Smooth muscle cell of the brain vasculature (primary cell): Measurements from ENCODE around the gene TMPRSS7.
"Not testable (repeated sequence)": the region's sequence is repeated elsewhere in the genome, so short reads cannot be mapped to it uniquely, and the experiment has no call there.

Experiments used
- DNase-seq: peaks from one replicate; pipeline ENCODE4 v3.0.0-alpha.2; 2012; ENCODE audit warnings: low read depth, low spot score

Gene TMPRSS7

GRCh38 chr3:112072387-112073060 lies 38.0 kb downstream of the TMPRSS7 start:
- not testable (repeated sequence) for DNase-seq

GRCh38 chr3:112074006-112074405 lies 39.5 kb downstream of the TMPRSS7 start:
- DNase-seq = no peak

- DNase-seq = no peak
Observed at GRCh38 chr3:112074616-112075497, 40.3 kb downstream of the TMPRSS7 start.

DNA sequence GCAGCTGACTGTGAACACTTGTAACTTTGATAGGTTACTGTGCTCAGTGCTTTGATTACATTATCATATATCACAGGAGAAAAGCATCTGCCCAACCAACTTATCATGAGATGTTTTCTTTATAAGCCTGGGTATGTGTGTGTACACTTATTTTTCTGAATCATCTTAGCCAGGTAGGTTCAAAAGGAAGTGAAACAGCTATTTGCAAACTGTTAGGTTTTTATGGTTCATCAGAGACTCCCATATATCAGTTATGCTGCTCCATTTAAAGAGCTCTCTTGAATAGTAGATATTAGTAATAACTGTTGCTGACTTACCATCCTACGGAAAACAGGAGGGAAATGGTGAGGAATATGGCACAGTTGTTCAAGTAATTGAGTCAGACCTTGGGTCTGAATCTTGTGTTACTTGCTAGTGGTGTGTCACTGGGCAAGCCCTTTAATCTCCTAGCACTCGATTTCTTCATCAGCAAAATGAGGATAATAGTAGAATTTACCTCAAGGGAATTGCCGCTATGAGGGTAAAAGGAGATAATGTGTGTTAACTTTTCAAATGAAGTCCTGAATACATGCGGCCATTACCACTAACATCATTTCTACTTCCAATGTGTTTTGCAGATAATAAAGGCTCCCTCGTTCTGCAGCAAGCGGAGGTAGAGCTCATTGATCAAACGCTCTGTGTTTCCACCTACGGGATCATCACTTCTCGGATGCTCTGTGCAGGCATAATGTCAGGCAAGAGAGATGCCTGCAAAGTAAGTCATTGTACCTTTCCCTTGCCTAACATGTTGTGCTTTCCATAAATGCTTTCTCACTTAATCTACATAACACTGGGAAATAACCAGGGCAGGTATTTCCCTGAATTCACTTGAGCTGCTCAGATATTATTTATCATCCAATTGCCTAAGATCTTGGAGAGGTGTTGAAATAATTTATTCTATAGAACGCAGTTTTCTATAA lies 43.9 kb downstream of the TMPRSS7 start:
- DNase-seq = no peak

DNA sequence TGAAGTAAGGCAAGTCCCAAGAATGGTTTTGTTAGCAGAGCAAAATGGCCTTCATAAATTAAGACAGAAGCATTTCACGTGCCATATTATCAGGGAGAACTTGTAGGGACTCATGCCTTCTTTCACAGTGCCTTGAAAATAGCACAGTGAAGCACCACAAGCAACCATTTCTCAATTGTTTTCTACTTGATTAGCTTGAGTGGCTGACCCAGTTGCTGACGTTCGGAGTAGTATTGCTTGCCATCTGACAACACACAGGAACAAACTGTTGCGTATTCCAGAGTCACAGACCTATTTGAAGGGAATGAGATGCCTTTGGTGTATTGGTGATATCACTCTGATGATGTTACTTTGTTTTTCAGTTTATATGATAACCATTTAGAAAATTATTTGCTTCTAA lies 48.7 kb downstream of the TMPRSS7 start:
- no peak for DNase-seq

GRCh38 chr3:112084980-112085705 lies 50.6 kb downstream of the TMPRSS7 start:
- DNase-seq = no peak

DNA sequence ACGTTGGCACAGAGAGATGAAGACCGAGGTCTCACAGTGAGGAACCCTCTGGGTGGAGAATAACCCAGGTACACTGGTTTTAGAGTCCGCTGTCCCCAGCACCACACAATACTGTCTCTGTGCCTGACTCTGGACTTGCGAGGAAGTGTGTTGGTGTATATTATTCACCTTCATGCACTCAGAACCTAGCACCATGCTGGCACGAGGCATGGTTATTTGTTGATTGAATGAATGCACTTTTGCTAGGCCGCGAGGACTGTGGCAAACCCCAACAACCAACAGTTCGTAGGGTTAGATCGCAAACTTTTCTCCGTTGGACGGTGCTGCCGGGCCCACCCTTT lies 51.2 kb downstream of the TMPRSS7 start:
- no peak for DNase-seq

DNA sequence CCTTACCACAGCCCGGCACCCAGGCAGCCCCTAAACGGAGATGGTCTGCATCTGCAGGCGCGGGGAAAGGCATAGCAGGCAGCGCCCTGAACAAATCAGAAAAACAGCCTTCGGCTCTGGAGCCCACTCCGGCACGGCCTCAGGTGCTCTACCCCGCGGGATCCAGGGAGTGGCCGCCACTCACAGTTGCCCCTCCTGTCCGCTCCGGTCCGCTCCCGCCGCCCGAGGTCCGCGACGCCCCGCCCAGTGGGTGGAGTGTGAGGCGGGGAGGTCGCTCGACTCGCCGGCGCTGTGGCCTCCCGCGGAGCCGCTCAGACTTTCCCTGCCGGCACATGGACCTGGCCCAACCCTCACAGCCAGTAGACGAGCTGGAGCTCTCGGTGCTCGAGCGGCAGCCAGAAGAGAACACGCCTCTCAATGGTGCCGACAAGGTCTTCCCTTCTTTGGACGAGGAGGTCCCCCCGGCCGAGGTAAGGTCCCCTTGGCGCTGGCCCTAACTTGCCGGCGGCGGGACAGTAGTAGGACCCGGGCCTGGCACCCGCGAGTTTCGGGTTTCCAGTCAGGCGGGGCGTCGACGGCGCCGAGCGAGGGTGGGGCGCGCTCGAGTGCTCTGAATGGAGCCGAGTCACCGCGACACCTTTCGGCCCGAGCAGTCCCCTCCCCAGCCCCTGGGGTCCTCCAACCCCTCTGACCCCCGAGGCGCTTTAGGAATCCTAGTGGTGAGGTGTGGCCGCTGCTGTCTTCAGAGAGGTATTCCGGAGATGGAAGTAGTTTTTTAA lies 51.7 kb downstream of the TMPRSS7 start, which contains the start of gene C3orf52:
TSS of gene C3orf52 (plus strand) at position 314 of the 779 bp plus-strand sequence. CDS start at position 333, 19 bp downstream.
- DNase-seq = no peak

DNA sequence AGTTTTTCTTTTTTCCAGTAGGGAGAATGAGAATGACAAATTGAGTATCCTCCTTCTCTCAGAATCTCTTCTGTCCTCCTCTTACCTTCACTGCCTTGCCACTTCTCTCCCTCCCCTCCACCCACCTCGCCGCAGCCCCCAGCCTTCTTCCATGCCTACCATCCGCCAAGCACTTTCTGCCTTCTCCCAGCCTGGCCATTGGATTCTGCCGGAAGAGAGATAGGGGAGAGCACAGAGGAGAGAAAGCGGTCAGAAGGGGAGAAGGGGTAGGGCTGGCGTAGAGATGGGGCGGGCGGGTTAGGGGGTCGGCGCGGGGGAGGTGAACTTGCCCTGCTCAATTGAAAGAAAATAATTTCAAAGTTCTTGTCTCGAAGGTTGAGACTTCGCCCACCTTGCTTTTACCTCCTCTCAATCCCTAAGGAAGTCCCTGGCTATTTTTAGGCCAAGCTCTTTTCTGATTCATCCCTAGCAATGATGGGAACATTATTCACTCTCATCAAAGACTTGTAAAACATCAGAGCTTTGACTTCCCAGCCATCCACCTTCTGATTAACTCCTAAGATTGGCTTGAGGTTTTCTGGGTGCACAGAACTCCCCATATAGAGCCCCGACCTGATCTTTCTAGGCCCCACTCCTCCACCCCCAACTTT lies 52.5 kb downstream of the TMPRSS7 start:
- no peak for DNase-seq

DNA sequence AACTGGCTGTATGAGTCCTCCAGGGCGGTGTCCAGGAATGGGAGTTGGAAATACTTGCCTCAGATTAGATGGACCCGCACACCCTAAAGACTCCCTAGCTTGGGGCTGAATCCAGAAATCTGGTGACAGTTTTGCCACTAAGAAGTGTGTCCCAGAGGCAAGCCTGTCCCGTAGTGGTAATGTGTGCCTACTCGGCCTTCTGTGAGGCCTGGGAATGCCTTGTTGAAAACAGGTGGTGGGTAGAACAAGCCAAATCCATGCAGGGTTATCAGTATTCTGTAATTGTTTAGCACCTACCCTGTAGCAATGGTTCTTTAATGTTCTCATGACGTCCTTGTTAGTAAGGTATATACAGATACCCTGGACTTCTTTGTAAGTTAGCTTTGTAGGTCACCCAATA lies 53.2 kb downstream of the TMPRSS7 start:
- DNase-seq = no peak

GRCh38 chr3:112088944-112089343 lies 54.4 kb downstream of the TMPRSS7 start:
- no peak for DNase-seq

DNA sequence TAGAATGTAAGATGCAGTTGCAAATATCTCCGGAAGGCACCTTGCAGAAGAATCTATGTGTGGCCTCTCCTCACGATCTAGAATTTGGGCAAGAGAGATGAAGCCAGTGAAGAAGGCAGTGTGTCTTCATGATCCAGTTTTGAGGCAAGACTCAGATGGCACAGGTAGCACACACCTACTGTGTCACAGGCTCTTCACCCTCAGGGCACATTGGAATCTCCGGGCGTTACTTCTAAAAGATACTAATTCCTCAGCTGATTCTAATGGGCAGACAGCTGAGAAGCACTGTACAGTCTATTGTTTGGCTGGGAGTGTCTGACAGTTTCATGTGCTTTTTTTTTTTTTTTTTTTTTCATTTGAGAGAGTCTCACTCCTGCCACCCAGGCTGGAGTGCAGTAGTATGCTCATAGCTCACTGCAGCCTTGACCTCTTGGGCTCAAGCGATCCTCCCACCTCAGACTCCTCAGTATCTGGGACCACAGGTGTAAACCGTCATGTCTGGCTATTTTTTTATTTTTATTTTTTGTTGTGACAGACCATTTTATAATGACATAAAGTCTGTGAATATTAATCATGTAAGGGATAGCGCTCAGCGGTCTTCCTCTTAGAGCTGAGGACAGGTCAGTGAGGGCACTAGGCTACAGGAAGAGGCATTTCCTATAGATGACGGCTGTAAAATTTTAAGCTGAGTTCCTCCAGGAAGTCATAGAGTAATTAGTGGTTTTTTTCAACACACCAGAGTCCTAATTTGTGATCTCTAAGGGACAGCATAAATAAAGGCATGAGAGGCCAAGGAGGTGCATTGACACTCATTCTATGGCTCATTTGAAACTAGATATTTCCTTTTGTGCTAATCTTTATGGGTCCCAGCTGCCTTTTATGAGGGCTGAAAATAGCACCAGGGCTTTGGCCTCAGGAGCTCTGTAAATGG lies 55.7 kb downstream of the TMPRSS7 start:
- DNase-seq = no peak

DNA sequence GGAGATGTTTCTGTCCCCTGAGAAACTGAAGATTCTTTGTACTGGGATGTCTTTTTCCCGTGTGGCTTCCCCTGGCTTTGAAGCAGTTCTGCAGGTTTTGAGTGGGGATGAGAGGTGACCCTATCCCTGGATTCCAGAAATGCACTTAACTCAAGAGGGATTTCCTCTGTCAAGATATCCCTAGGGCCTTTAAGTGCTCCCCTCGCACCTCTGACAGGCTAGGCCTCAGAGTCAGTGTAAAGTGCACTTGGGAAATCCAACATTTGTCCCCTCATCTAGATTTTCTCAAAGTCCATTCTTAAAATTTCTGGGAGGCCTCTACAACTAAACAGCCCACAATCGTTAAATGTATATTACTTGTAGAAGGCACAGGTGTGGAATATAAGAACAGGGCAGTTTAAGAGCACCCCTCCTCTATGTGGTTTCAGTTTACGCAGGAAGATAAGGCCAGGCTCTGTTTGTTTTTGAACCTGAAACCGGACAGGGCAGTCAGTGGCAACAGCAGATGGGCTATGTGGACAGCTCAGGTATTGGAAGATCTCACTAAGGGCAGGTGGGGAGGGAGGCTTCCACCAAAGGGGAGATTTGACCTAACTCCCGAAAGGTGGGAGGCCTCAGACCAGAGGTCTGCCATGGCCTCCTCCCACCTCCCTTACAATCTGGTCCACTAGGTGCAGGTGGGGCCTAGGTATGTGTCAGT lies 56.5 kb downstream of the TMPRSS7 start:
- DNase-seq = no peak

- no peak for DNase-seq
Observed at GRCh38 chr3:112092496-112093179, 58.1 kb downstream of the TMPRSS7 start.

DNA sequence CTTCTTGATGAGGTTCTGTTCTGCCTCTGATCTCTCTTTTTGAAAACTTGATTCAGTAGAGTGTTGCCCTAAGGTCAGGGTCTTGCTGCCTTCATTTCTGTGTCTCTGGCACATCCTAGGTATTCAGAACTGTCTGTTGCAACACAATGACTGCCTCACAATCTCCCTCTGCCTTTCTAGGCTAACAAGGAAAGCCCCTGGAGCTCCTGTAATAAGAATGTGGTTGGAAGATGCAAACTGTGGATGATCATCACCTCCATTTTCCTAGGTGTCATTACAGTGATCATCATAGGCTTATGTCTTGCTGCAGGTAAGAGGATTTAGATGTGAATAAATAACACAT lies 58.6 kb downstream of the TMPRSS7 start:
- DNase-seq = no peak

- no peak for DNase-seq
Observed at GRCh38 chr3:112095731-112096130, 61.2 kb downstream of the TMPRSS7 start.

- DNase-seq = no peak
Observed at GRCh38 chr3:112096176-112096575, 61.6 kb downstream of the TMPRSS7 start.

DNA sequence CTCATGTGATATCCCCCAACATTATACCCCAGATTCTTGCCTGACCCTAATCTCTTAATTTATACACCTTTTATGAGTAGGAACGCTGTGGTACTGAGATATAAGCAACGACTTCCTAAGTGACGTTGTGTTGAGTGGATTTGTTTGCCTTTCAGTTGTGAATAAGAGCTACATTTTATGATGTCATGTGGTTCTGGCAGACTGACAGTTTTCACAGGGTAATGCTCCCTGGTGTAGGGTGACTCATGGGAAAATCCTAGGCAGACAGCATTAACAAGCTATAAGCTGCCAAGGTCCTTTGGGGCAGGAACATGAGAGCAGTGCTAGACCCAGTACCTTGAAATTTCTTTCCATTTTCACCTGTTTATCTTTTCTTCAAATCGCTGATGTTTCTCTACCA lies 62.8 kb downstream of the TMPRSS7 start:
- DNase-seq = peak; percentile 96
